ENCODE data around the gene LIFR.

The LIFR gene

GRCh38 chr5:38540314-38540713 is 16.1 kb downstream of the LIFR start:
- Histone ChIP-seq H3K9ac (ENCODE audit: low read depth, low read length, poor library complexity, severe bottlenecking) (no peak overlapping the region), H3K4me2 (ENCODE audit: low read depth, low read length, poor library complexity, severe bottlenecking) (no peak overlapping the region), H2AFZ (ENCODE audit: low read length) (no peak overlapping the region), H3K79me2 (ENCODE audit: insufficient read depth, low read length) (no peaks in the 10 kb centered on the region), H3F3A (ENCODE audit: low read depth) (no peaks in the 10 kb centered on the region), H3K4me1 (ENCODE audit: insufficient read depth, low read length, poor library complexity, severe bottlenecking) (no peaks in the 10 kb centered on the region), H3K36me3 (ENCODE audit: insufficient read depth, low read length) (no peaks in the 10 kb centered on the region), H4K20me1 (ENCODE audit: insufficient read depth, low read length, poor library complexity, severe bottlenecking) (no peaks in the 10 kb centered on the region), H3K4me3 (ENCODE audit: low read length, poor library complexity, severe bottlenecking) (no peak overlapping the region), H3K27me3 (ENCODE audit: insufficient read depth, low read length, poor library complexity, severe bottlenecking) (no peaks in the 10 kb centered on the region), H3K9me3 (ENCODE audit: insufficient read depth, low read depth, low read length) (no peaks in the 10 kb centered on the region), H3K9me2 (replicated peaks; ENCODE audit: low read depth, low read length) (no peaks in the 10 kb centered on the region)
- TF ChIP-seq, protein P1, sequence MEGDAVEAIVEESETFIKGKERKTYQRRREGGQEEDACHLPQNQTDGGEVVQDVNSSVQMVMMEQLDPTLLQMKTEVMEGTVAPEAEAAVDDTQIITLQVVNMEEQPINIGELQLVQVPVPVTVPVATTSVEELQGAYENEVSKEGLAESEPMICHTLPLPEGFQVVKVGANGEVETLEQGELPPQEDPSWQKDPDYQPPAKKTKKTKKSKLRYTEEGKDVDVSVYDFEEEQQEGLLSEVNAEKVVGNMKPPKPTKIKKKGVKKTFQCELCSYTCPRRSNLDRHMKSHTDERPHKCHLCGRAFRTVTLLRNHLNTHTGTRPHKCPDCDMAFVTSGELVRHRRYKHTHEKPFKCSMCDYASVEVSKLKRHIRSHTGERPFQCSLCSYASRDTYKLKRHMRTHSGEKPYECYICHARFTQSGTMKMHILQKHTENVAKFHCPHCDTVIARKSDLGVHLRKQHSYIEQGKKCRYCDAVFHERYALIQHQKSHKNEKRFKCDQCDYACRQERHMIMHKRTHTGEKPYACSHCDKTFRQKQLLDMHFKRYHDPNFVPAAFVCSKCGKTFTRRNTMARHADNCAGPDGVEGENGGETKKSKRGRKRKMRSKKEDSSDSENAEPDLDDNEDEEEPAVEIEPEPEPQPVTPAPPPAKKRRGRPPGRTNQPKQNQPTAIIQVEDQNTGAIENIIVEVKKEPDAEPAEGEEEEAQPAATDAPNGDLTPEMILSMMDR (conservative IDR thresholded peaks at IDR 0.05; ENCODE audit: low read length) = no peak
- TF ChIP-seq EZH2phosphoT487 (IDR thresholded peaks at IDR 0.05; ENCODE audit: borderline replicate concordance) = no peak

- Histone ChIP-seq H3K79me2 (ENCODE audit: insufficient read depth, low read length) (no peaks in the 10 kb centered on the region), H4K20me1 (ENCODE audit: insufficient read depth, low read length, poor library complexity, severe bottlenecking) (no peaks in the 10 kb centered on the region), H3K36me3 (ENCODE audit: insufficient read depth, low read length) (no peaks in the 10 kb centered on the region)
Measured at GRCh38 chr5:38538161-38538560, 18.3 kb downstream of the LIFR start.

DNA sequence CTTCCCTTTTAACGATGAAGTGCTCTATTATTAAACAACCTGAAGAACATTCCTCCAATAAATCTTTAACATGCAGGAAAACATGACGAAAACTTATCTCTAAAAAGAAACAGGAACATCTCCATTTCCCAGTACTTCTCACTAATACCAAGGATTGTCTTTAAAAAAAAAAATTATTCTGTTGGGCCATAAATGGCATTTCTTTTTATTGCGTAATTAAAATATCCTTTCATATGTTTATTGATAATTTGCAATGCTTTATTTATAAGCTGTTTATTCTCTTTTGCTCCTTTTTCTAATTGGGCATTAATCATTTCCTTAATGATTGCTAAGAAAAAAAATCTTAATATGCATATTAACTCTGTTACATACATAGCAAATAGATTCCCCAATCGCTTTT is 18.9 kb downstream of the LIFR start:
- Histone ChIP-seq H2AFZ (ENCODE audit: low read length) (no peak overlapping the region), H3K4me3 (ENCODE audit: low read length, poor library complexity, severe bottlenecking) (no peak overlapping the region), H3K36me3 (ENCODE audit: insufficient read depth, low read length) (no peaks in the 10 kb centered on the region), H3K9me3 (ENCODE audit: insufficient read depth, low read depth, low read length) (no peaks in the 10 kb centered on the region), H3K4me1 (ENCODE audit: insufficient read depth, low read length, poor library complexity, severe bottlenecking) (no peaks in the 10 kb centered on the region), H3K27me3 (ENCODE audit: insufficient read depth, low read length, poor library complexity, severe bottlenecking) (no peaks in the 10 kb centered on the region), H3K79me2 (ENCODE audit: insufficient read depth, low read length) (no peaks in the 10 kb centered on the region), H3F3A (ENCODE audit: low read depth) (no peaks in the 10 kb centered on the region), H3K4me2 (ENCODE audit: low read depth, low read length, poor library complexity, severe bottlenecking) (no peak overlapping the region), H3K9ac (ENCODE audit: low read depth, low read length, poor library complexity, severe bottlenecking) (no peak overlapping the region), H3K9me2 (replicated peaks; ENCODE audit: low read depth, low read length) (no peaks in the 10 kb centered on the region), H4K20me1 (ENCODE audit: insufficient read depth, low read length, poor library complexity, severe bottlenecking) (no peaks in the 10 kb centered on the region)
- TF ChIP-seq, protein P1 (conservative IDR thresholded peaks at IDR 0.05; ENCODE audit: low read length) = no peak
- TF ChIP-seq EZH2phosphoT487 (IDR thresholded peaks at IDR 0.05; ENCODE audit: borderline replicate concordance) = no peak

More at GRCh38 chr5:38538161-38538560, 18.3 kb downstream of the LIFR start:
- Histone ChIP-seq H3F3A (ENCODE audit: low read depth) (no peaks in the 10 kb centered on the region), H3K4me2 (ENCODE audit: low read depth, low read length, poor library complexity, severe bottlenecking) (no peak overlapping the region), H3K9me3 (ENCODE audit: insufficient read depth, low read depth, low read length) (no peaks in the 10 kb centered on the region), H3K4me3 (ENCODE audit: low read length, poor library complexity, severe bottlenecking) (no peak overlapping the region), H3K4me1 (ENCODE audit: insufficient read depth, low read length, poor library complexity, severe bottlenecking) (no peaks in the 10 kb centered on the region), H3K9ac (ENCODE audit: low read depth, low read length, poor library complexity, severe bottlenecking) (no peak overlapping the region), H2AFZ (ENCODE audit: low read length) (no peak overlapping the region), H3K27me3 (ENCODE audit: insufficient read depth, low read length, poor library complexity, severe bottlenecking) (no peaks in the 10 kb centered on the region), H3K9me2 (replicated peaks; ENCODE audit: low read depth, low read length) (no peaks in the 10 kb centered on the region)
- no peak for TF ChIP-seq EZH2phosphoT487 (IDR thresholded peaks at IDR 0.05; ENCODE audit: borderline replicate concordance)
- TF ChIP-seq, protein P1 (conservative IDR thresholded peaks at IDR 0.05; ENCODE audit: low read length) = no peak

Data from Loucy (cell line).